Transverse colon (tissue), 4 donors: Measurements from ENCODE around the gene C1QTNF9.

ENCODE experiments used
- EP300 ChIP-seq: sonication (generic); formaldehyde crosslinking; IDR thresholded peaks from one replicate; pipeline ENCODE4 v1.6.1; 2017; ENCODE audit warnings: antibody characterized with exemption, low read depth
- POLR2A ChIP-seq: fragments of 450-650 bp; IDR thresholded peaks from one replicate; pipeline ENCODE4 v1.6.1; 2016; ENCODE audit warnings: antibody characterized with exemption, mild to moderate bottlenecking, moderate library complexity
- POLR2AphosphoS5 ChIP-seq, 3 donors: sonication (generic); formaldehyde crosslinking; IDR thresholded peaks; one replicate each; pipeline ENCODE4 v1.6.1; 2016; ENCODE audit warnings: antibody characterized with exemption in 3 of 3
- TF ChIP-seq, protein P1 (sequence below), 5 experiments: fragments of 200-600 bp in 3 of 5; fragments of 450-650 bp in 2 of 5; sonication (generic) in 3 of 5; IDR thresholded peaks; 1 replicate in 2 of 5; 2 replicates in 3 of 5; pipeline ENCODE4 v1.5.1; 2016 to 2017; ENCODE audit warnings: antibody characterized with exemption in 5 of 5, inconsistent platforms in 3 of 5, mild to moderate bottlenecking in 2 of 5, moderate library complexity in 1 of 5

DNA sequence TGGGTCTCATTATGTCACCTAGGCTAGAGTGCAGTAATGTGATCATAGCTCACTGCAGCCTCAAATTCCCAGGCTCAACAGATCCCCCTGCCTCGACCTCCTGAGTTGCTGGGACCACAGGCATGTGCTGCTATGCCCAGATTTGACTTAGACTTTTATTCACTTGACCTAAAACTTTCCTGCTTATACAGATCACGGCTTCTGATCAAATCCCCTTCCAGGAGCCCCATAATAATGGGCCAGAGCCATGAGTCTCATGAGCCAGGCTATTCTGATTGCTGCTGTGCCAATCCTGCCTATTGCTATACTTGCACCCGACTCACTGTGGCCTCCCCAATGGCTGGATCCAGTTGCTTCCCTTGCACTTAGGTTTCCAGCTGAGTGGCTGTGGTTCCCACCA is 42.0 kb downstream of the C1QTNF9 start:
- TF ChIP-seq, protein P1, sequence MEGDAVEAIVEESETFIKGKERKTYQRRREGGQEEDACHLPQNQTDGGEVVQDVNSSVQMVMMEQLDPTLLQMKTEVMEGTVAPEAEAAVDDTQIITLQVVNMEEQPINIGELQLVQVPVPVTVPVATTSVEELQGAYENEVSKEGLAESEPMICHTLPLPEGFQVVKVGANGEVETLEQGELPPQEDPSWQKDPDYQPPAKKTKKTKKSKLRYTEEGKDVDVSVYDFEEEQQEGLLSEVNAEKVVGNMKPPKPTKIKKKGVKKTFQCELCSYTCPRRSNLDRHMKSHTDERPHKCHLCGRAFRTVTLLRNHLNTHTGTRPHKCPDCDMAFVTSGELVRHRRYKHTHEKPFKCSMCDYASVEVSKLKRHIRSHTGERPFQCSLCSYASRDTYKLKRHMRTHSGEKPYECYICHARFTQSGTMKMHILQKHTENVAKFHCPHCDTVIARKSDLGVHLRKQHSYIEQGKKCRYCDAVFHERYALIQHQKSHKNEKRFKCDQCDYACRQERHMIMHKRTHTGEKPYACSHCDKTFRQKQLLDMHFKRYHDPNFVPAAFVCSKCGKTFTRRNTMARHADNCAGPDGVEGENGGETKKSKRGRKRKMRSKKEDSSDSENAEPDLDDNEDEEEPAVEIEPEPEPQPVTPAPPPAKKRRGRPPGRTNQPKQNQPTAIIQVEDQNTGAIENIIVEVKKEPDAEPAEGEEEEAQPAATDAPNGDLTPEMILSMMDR (IDR thresholded peaks at IDR 0.05), result no peak
- TF ChIP-seq POLR2AphosphoS5 (IDR thresholded peaks at IDR 0.05), result no peak
- TF ChIP-seq POLR2A, result no peak
- TF ChIP-seq EP300, result no peak
